Esophagus squamous epithelium (tissue), 5 donors: ENCODE measurements around the gene PSMD8. TPM values are rescaled to one million over a fixed set of nuclear protein-coding genes. Genes with fewer than 3 reads are reported as not detected.
A peak's percentile ranks its signal among the peaks of the same experiment; 100 is the strongest.
"Not testable (repeated sequence)": the region's sequence is repeated elsewhere in the genome, so short reads cannot be mapped to it uniquely, and the experiment has no call there.

Experiments
- DNase-seq: peaks from one replicate; lab custom pipeline; 2025; lab: John Stamatoyannopoulos, UW
- H3K27ac ChIP-seq, 4 donors: fragments of 200-600 bp; sonication (generic); one replicate each; pipeline ENCODE4 v1.5.1; 2016 to 2019; ENCODE audit warnings: mild to moderate bottlenecking in 1 of 4
- H3K27me3 ChIP-seq, 4 donors: fragments of 200-600 bp; sonication (generic); 1 replicate in 3 of 4; 2 replicates in 1 of 4; pipeline versions ENCODE4 v1.5.1 to v1.6.0; 2017 to 2021; ENCODE audit warnings: antibody characterized with exemption in 1 of 4
- H3K36me3 ChIP-seq, 3 donors: fragments of 200-600 bp; sonication (generic); one replicate each; pipeline ENCODE4 v1.5.1; 2016 to 2019
- H3K4me1 ChIP-seq, 3 donors: fragments of 200-600 bp; sonication (generic); one replicate each; pipeline ENCODE4 v1.5.1; 2017 to 2019
- H3K4me3 ChIP-seq, 4 donors: fragments of 200-600 bp; sonication (generic); 1 replicate in 3 of 4; 2 replicates in 1 of 4; pipeline ENCODE4 v1.5.1; 2016 to 2019; ENCODE audit warnings: mild to moderate bottlenecking in 2 of 4, moderate library complexity in 1 of 4
- H3K9me3 ChIP-seq, 3 donors: fragments of 200-600 bp; sonication (generic); one replicate each; pipeline ENCODE4 v1.5.1; 2016 to 2019
- POLR2A ChIP-seq, 4 donors: fragments of 450-650 bp; IDR thresholded peaks; one replicate each; pipeline ENCODE4 v1.6.1; 2017; ENCODE audit warnings: antibody characterized with exemption in 4 of 4, mild to moderate bottlenecking in 4 of 4, moderate library complexity in 3 of 4
- whole genome bisulfite sequencing, 2 donors: methylation state at CpG; one replicate each; pipeline ENCODE4 v1.1.5; 2018; 5-methylcytosine and 5-hydroxymethylcytosine counted together
- intact Hi-C: fragments of 100-400 bp; cut with DNase I; formaldehyde crosslinking; loops from one replicate; pipeline ENCODE4 v1.15.0; 2022
- total RNA-seq, 4 donors: library from RNA; depleted of rRNA; stranded (reverse); fragments of >200 nt; gene quantifications; one replicate each; pipeline ENCODE4 v1.1.0, GENCODE V29; 2016
- TF ChIP-seq, protein P1 (sequence below), 6 experiments: fragments of 450-650 bp in 4 of 6; fragments of 200-600 bp in 2 of 6; sonication (generic) in 2 of 6; IDR thresholded peaks; one replicate each; pipeline ENCODE4 v1.5.1; 2016 to 2019; ENCODE audit warnings: antibody characterized with exemption in 6 of 6, mild to moderate bottlenecking in 4 of 6, moderate library complexity in 4 of 6
- donor health status: DM: yes; HTN: yes; CAD: no.

The PSMD8 gene
- total RNA-seq, 4 donors from 2014 or later: 172 to 231 (median 197) TPM

DNA sequence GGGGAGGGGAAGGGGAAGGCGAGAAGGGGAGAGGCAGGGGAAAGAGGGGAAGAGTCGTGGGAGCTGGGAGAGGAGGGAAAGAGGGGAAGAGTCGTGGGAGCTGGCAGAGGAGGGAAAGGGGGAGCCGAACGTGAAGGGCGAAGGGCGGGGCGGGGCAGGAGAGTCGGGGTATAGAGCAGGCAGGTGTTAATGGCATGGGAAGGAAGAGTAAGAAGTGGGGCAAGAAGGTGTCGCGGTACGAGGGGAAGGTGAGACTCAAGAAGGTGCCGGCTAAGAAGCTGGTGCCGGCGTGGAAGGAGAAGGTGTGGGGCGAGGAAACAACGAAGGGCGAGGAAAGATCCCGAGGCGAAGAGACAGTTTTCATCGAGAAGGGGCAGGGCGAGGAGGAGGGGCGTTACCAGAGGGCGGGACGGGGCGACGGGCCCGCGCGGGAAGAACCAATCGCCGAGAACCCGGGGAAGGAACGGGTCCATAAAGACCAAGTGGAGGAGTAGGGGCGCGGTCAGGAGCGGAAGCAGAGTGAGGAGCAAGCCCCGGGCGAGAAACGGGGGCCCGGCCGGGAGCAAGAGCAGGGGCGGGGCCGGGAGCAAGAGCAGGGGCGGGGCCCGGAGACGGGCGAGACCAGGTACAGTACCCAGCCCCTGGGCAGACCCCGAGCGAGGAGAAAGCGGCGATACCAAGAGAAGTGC lies 38.3 kb upstream of the PSMD8 start:
- intact Hi-C loops: loop anchor here (2.0 kb wide), 1 partner anchor 91 kb away; no protein-coding TSS in a partner anchor
- Histone ChIP-seq H3K9me3 (no peaks in the 10 kb centered on the region), H3K4me1 (peaks cover 10 to 35% (median 14%) of the 10 kb centered on the region in 3 donors), H3K27ac (peak overlapping the region; percentile 97 to 100 (median 100)), H3K4me3 (peak overlapping the region; percentile 73 to 90 (median 82)), H3K27me3 (no peaks in the 10 kb centered on the region), H3K36me3 (peaks cover 0 to 29% (median 0%) of the 10 kb centered on the region in 3 donors)
- WGBS, 2 donors: 0 to 1% methylated on average over 49 to 51 of the region's 52 CpGs
- peak; percentile 78 for DNase-seq
- TF ChIP-seq POLR2A (IDR thresholded peaks at IDR 0.05): peak in 1 of 4 donors; percentile 61
- TF ChIP-seq, protein P1, sequence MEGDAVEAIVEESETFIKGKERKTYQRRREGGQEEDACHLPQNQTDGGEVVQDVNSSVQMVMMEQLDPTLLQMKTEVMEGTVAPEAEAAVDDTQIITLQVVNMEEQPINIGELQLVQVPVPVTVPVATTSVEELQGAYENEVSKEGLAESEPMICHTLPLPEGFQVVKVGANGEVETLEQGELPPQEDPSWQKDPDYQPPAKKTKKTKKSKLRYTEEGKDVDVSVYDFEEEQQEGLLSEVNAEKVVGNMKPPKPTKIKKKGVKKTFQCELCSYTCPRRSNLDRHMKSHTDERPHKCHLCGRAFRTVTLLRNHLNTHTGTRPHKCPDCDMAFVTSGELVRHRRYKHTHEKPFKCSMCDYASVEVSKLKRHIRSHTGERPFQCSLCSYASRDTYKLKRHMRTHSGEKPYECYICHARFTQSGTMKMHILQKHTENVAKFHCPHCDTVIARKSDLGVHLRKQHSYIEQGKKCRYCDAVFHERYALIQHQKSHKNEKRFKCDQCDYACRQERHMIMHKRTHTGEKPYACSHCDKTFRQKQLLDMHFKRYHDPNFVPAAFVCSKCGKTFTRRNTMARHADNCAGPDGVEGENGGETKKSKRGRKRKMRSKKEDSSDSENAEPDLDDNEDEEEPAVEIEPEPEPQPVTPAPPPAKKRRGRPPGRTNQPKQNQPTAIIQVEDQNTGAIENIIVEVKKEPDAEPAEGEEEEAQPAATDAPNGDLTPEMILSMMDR (IDR thresholded peaks at IDR 0.05): no peak

DNA sequence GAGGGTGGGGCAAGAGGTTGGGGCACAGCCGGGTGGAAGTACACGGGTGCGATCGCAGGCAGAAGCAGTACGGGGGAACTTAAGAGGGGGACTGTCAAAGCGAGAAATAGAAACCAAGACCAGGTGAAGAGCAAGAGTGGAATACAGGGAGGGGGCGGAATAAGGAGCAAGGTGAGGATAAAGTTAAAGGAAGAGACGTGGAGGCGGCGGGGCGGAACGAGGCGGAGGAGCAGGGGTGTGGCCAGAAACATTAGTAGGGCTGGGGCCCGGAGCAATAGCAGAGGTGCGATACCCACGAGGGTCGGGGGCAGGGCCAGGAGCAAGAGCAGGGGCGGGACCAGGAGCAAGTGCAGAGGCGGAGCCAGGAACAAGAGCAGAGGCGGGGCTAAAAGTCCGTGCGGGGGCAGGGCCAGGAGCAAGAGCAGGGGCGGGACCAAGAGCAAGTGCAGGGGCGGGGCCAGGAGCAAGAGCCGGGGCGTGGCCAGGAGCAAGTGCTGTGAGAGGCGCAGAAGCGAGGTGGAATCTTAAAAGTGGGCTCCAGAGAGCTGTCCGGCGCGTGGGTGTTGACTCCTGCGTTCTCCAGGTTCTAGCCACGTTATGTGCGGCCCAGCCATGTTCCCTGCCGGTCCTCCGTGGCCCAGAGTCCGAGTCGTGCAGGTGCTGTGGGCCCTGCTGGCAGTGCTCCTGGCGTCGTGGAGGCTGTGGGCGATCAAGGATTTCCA lies 37.6 kb upstream of the PSMD8 start:
- H3K4me3 ChIP-seq: peak overlapping the region; percentile 73 to 90 (median 82)
- 1% methylated on average over 32 to 36 of the region's 41 CpGs for WGBS, 2 donors
- TF ChIP-seq POLR2A (IDR thresholded peaks at IDR 0.05): peak in 1 of 4 donors; percentile 6
- TF ChIP-seq, protein P1 (IDR thresholded peaks at IDR 0.05): no peak
- intact Hi-C loops: no loop called here
- H3K9me3 ChIP-seq: no peaks in the 10 kb centered on the region
- H3K4me1 ChIP-seq: peaks cover 10 to 35% (median 14%) of the 10 kb centered on the region in 3 donors
- DNase-seq: peak; percentile 85
- H3K27me3 ChIP-seq: no peaks in the 10 kb centered on the region
- H3K36me3 ChIP-seq: peaks cover 0 to 30% (median 0%) of the 10 kb centered on the region in 3 donors
- H3K27ac ChIP-seq: peak overlapping the region; percentile 97 to 100 (median 100)

DNA sequence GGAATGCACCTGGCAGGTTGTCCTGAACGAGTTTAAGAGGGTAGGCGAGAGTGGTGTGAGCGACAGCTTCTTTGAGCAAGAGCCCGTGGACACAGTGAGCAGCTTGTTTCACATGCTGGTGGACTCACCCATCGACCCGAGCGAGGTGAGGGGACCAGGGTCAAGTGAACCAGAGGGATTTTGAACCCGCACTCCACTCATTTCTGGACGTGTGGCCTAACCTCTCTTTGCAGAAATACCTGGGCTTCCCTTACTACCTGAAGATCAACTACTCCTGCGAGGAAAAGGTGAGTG lies 37.1 kb upstream of the PSMD8 start:
- TF ChIP-seq POLR2A (IDR thresholded peaks at IDR 0.05): no peak
- TF ChIP-seq, protein P1 (IDR thresholded peaks at IDR 0.05): no peak
- H3K36me3 ChIP-seq: peaks cover 0 to 30% (median 0%) of the 10 kb centered on the region in 3 donors
- no peaks in the 10 kb centered on the region for H3K9me3 ChIP-seq
- peaks cover 10 to 35% (median 14%) of the 10 kb centered on the region in 3 donors for H3K4me1 ChIP-seq
- no peak for DNase-seq
- no peaks in the 10 kb centered on the region for H3K27me3 ChIP-seq
- H3K4me3 ChIP-seq: peak overlapping the region; percentile 73 to 90 (median 82)
- peak overlapping the region; percentile 97 to 100 (median 100) for H3K27ac ChIP-seq
- intact Hi-C loops: no loop called here
- WGBS, 2 donors: 60 to 73% methylated on average over 6 to 10 of the region's 10 CpGs

DNA sequence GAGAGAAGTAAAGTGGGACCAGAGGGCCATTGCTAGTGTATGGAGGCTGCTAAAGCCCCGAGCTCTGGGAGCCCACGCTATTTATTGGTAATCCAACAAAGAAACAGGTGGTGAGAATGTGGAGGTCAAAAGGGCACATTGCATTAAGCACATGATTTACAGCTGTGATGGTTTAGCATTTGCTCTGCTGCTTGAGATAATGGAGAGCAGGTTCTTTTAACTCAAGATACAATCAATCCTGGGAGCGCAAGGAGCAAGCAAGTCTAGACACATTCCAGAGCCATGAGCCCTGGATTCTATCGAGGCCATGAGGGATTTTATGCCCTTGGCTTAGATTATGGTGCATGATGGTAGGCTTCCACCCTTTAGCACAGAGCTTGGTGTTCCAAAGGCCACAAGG lies 35.4 kb upstream of the PSMD8 start:
- DNase-seq, H3K27me3 ChIP-seq, H3K9me3 ChIP-seq, intact Hi-C loops, H3K4me3 ChIP-seq, H3K27ac ChIP-seq: not testable (repeated sequence)
- 58 to 67% methylated on average over 2 to 3 of the region's 4 CpGs for WGBS, 2 donors
- peaks cover 0 to 46% (median 0%) of the 10 kb centered on the region in 3 donors for H3K36me3 ChIP-seq
- H3K4me1 ChIP-seq: peaks cover 10 to 35% (median 14%) of the 10 kb centered on the region in 3 donors

DNA sequence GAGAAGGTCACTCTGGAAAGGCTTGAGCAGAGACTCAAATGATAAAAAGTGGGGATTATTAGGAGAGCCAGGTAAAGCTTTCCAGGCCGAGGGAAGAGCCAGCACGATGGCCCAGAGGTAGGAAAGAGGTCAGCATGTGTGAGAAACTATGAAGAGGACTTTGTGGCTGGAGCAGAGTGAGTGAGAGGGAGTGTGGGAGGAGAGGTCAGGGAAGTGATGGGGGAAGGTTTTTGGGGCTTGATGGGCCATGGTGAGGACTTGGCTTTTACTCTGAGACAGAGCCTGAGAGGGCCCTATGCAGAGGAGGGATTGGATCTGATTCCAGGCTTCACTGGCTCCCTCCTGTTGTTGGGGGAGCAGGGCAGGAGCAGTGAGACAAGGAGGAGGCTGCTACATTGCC lies 33.4 kb upstream of the PSMD8 start:
- Histone ChIP-seq H3K4me3 (no peak overlapping the region), H3K4me1 (peaks cover 7 to 28% (median 9%) of the 10 kb centered on the region in 3 donors), H3K27me3 (no peaks in the 10 kb centered on the region), H3K36me3 (peaks cover 0 to 50% (median 0%) of the 10 kb centered on the region in 3 donors), H3K9me3 (no peaks in the 10 kb centered on the region), H3K27ac (no peak overlapping the region)
- TF ChIP-seq, protein P1 (IDR thresholded peaks at IDR 0.05): no peak
- TF ChIP-seq POLR2A (IDR thresholded peaks at IDR 0.05): no peak
- 89 to 94% methylated on average over 2 of the region's 2 CpGs for WGBS, 2 donors
- no peak for DNase-seq
- intact Hi-C loops: no loop called here
